Body of pancreas (tissue), 4 donors: Measurements from ENCODE around the gene NEURL4. TPM values are rescaled to one million over a fixed set of nuclear protein-coding genes. Genes with fewer than 3 reads are reported as not detected.
"Not testable (repeated sequence)": the region's sequence is repeated elsewhere in the genome, so short reads cannot be mapped to it uniquely, and the experiment has no call there.

Experiments used
- ATAC-seq: fragments of 150-250 bp; one replicate; pipeline ENCODE4 v1.9.1; 2016
- DNase-seq, 4 donors: peaks; one replicate each; pipeline ENCODE4 v3.0.0-alpha.2; 2019
- H3K27ac ChIP-seq, 4 donors: fragments of 200-600 bp; sonication (generic); 1 replicate in 3 of 4; 2 replicates in 1 of 4; pipeline versions ENCODE4 v1.5.1 to v1.6.1; 2016 to 2019; ENCODE audit warnings: mild to moderate bottlenecking in 1 of 4, mixed read lengths in 1 of 4, moderate library complexity in 1 of 4
- H3K27me3 ChIP-seq, 2 donors: fragments of 200-600 bp; sonication (generic); one replicate each; pipeline ENCODE4 v1.6.0; 2016; ENCODE audit warnings: mild to moderate bottlenecking in 1 of 2
- H3K36me3 ChIP-seq, 2 donors: fragments of 200-600 bp; sonication (generic); replicated peaks in 1 of 2; 2 replicates each; pipeline ENCODE4 v1.5.1; 2016; ENCODE audit warnings: low read depth in 2 of 2; ENCODE audit not compliant: insufficient read depth in 1 of 2
- H3K4me1 ChIP-seq: fragments of 200-600 bp; sonication (generic); one replicate; pipeline ENCODE4 v1.6.0; 2016
- H3K4me3 ChIP-seq, 2 donors: fragments of 200-600 bp; sonication (generic); 1 replicate in 1 of 2; 2 replicates in 1 of 2; pipeline ENCODE4 v1.5.1; 2016 to 2019
- H3K9me3 ChIP-seq, 3 donors: fragments of 200-600 bp; sonication (generic); 1 replicate in 2 of 3; 2 replicates in 1 of 3; pipeline ENCODE4 v1.5.1; 2016
- POLR2A ChIP-seq, 3 donors: fragments of 450-650 bp; IDR thresholded peaks; one replicate each; pipeline ENCODE4 v1.6.1; 2016; ENCODE audit warnings: antibody characterized with exemption in 3 of 3, mild to moderate bottlenecking in 2 of 3
- WGBS, 2 donors: methylation state at CpG; one replicate each; pipeline ENCODE4 v1.1.5; 2017; 5-methylcytosine and 5-hydroxymethylcytosine counted together
- intact Hi-C: fragments of 100-400 bp; cut with DNase I; formaldehyde crosslinking; loops from one replicate; pipeline ENCODE4 v1.15.1; 2023
- total RNA-seq, 2 donors: library from RNA; depleted of rRNA; stranded (reverse); fragments of >200 nt; gene quantifications; one replicate each; pipeline ENCODE4 v1.1.0, GENCODE V29; 2016
- TF ChIP-seq, protein P1 (sequence below), 7 experiments: fragments of 450-650 bp in 4 of 7; fragments of 200-600 bp in 3 of 7; sonication (generic) in 3 of 7; IDR thresholded peaks; one replicate each; pipeline ENCODE4 v1.5.1; 2016 to 2019; ENCODE audit warnings: antibody characterized with exemption in 7 of 7

NEURL4 gene
- total RNA-seq, 2 donors from 2014 or later, result 28.8 to 41.2 TPM

GRCh38 chr17:7367918-7368598 is 38.9 kb upstream of the NEURL4 start:
- Histone ChIP-seq H3K4me3 (no peak overlapping the region), H3K36me3 (no peaks in the 10 kb centered on the region), H3K27ac (no peak overlapping the region), H3K27me3 (no peaks in the 10 kb centered on the region), H3K4me1 (no peaks in the 10 kb centered on the region), H3K9me3 (no peaks in the 10 kb centered on the region)
- no peak for DNase-seq
- intact Hi-C loops, result no loop called here
- 65 to 66% methylated on average over 12 of the region's 13 CpGs for WGBS, 2 donors
- ATAC-seq, result no peak
- no peak for TF ChIP-seq POLR2A (IDR thresholded peaks at IDR 0.05)
- TF ChIP-seq, protein P1, sequence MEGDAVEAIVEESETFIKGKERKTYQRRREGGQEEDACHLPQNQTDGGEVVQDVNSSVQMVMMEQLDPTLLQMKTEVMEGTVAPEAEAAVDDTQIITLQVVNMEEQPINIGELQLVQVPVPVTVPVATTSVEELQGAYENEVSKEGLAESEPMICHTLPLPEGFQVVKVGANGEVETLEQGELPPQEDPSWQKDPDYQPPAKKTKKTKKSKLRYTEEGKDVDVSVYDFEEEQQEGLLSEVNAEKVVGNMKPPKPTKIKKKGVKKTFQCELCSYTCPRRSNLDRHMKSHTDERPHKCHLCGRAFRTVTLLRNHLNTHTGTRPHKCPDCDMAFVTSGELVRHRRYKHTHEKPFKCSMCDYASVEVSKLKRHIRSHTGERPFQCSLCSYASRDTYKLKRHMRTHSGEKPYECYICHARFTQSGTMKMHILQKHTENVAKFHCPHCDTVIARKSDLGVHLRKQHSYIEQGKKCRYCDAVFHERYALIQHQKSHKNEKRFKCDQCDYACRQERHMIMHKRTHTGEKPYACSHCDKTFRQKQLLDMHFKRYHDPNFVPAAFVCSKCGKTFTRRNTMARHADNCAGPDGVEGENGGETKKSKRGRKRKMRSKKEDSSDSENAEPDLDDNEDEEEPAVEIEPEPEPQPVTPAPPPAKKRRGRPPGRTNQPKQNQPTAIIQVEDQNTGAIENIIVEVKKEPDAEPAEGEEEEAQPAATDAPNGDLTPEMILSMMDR (IDR thresholded peaks at IDR 0.05), result no peak

- TF ChIP-seq, protein P1 (IDR thresholded peaks at IDR 0.05), result no peak
- no peak for TF ChIP-seq POLR2A (IDR thresholded peaks at IDR 0.05)
- no peaks in the 10 kb centered on the region for H3K4me1 ChIP-seq
- intact Hi-C loops, result no loop called here
- H3K27ac ChIP-seq, result no peak overlapping the region
- WGBS, 2 donors, result 80 to 89% methylated on average over 6 to 8 of the region's 8 CpGs
- no peaks in the 10 kb centered on the region for H3K9me3 ChIP-seq
- no peaks in the 10 kb centered on the region for H3K36me3 ChIP-seq
- DNase-seq (no peak), ATAC-seq (no peak)
- no peak overlapping the region for H3K4me3 ChIP-seq
- no peaks in the 10 kb centered on the region for H3K27me3 ChIP-seq
These were observed 37.9 kb upstream of the NEURL4 start for GRCh38 chr17:7367083-7367482.

- intact Hi-C loops, H3K4me1 ChIP-seq, H3K36me3 ChIP-seq, H3K27ac ChIP-seq, ATAC-seq, H3K4me3 ChIP-seq, H3K9me3 ChIP-seq, H3K27me3 ChIP-seq, DNase-seq: not testable (repeated sequence)
- WGBS, 2 donors, result 88% methylated on average over 6 of the region's 7 CpGs
These were observed 36.8 kb upstream of the NEURL4 start for GRCh38 chr17:7365963-7366362.

GRCh38 chr17:7363311-7363710 is 34.2 kb upstream of the NEURL4 start:
- Histone ChIP-seq H3K9me3 (no peaks in the 10 kb centered on the region), H3K27me3 (no peaks in the 10 kb centered on the region), H3K4me1 (no peaks in the 10 kb centered on the region), H3K4me3 (no peak overlapping the region), H3K36me3 (no peaks in the 10 kb centered on the region), H3K27ac (no peak overlapping the region)
- intact Hi-C loops, result no loop called here
- DNase-seq (no peak), ATAC-seq (no peak)
- 87 to 94% methylated on average over 6 of the region's 6 CpGs for WGBS, 2 donors
- no peak for TF ChIP-seq POLR2A (IDR thresholded peaks at IDR 0.05)
- TF ChIP-seq, protein P1 (IDR thresholded peaks at IDR 0.05), result no peak

DNA sequence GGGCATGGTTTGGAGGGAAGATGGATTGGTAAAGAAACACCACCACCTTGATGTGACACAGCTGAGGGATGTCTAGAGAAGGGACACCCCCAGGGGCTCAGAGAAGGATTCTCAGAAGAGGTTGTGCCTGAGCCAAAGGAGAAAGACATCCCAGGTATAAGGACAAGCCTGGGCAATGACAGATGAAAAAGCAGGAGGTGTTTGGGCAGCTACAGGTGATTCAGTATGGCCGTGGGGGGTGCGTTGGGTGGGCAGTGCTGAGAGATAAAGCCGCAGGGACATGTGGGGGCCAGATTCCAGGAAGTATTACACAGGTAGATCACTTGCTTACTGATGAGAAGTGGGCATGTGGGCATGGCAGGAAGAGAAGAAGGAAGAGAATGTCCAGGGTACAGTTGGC is 32.8 kb upstream of the NEURL4 start:
- intact Hi-C loops, result no loop called here
- Histone ChIP-seq H3K4me3 (no peak overlapping the region), H3K9me3 (no peaks in the 10 kb centered on the region), H3K27me3 (no peaks in the 10 kb centered on the region), H3K27ac (no peak overlapping the region), H3K36me3 (no peaks in the 10 kb centered on the region), H3K4me1 (no peaks in the 10 kb centered on the region)
- DNase-seq, result no peak
- WGBS, 2 donors, result 31 to 48% methylated on average over 3 of the region's 3 CpGs
- ATAC-seq, result no peak
- TF ChIP-seq, protein P1 (IDR thresholded peaks at IDR 0.05), result no peak
- TF ChIP-seq POLR2A (IDR thresholded peaks at IDR 0.05), result no peak
